ENCODE data around the gene JAM2.

JAM2 gene

DNA sequence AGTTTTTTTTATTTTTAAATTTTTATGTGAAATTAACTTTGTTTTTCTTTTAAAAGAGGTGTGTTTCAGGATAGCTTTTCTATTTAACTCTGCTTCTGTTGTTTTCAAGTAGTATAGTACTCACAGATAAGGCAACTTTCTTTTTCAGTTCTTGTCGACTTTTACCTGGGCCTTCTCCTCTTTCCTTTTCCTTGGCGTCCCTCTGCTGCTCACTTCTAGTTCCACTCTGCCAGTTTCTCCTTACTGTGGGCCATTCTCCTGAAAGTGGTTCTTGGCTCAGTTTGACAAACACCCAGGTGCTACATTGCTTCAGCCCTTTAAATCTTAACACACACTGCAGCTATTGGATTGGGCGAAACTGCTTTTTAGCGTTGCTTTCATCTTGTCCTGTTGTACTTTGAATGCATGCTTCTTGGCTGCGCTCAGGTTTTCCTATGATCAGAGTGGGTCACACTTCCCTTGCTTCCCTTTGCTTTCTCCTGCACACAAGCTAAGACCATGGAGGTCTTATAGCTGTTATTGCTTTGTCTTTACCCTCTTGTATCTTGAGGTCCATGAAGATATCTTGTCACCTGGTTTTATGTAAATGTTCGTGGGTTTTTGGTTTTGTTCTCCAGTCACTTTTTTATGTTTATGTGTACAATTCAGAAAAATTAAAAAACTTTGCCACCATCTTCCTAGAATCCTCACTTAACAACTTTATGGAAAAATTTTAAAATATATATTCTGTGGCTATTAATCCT is 117.3 kb downstream of the JAM2 start:
- in situ Hi-C loops (cut with MboI; ENCODE audit: low pct_unique_long_range_greater_than_20kb, low sequenced_read_pairs) = no loop called here
- no peak for DNase-seq

DNA sequence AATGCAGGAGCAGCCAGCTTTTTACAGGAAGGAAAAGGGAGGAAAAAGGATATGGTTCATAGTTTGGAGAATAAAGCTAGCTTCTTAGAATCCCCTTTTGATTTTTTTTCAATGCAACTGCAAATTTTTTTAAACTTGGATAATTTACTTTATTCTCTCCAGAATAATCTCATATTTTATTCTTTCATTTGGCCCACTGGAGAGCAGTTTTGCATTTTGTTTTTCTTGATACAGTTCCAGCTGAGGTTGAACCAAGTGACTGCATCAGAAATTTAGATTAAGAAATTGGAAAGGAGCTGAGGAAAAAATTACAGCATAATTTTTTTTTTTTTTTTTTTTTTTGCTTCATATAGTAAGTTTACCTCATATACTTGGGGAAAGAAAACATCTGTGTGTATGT is 118.5 kb downstream of the JAM2 start:
- in situ Hi-C loops (cut with MboI; ENCODE audit: low pct_unique_long_range_greater_than_20kb, low sequenced_read_pairs) = no loop called here
- no peak for DNase-seq

DNA sequence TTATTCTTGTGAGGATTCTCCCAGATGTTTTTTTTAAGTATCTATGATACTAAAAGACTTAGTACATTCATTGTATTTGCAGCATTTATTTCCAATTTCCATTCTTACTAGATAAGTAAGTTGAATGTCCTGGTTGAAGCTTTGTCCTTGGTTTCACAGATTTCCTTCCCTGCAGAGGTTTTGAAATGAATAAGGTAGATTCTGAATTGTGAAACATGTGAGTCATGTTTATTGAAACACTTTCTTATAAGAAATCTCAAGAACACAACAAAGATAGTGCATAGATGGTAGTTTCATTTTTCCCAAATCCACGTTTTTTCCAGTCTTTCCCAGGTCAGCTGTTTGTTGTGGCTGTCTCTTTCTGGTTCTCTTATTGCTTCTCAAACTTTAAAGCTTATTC is 120.5 kb downstream of the JAM2 start:
- in situ Hi-C loops (cut with MboI; ENCODE audit: low pct_unique_long_range_greater_than_20kb, low sequenced_read_pairs) = no loop called here
- DNase-seq = no peak

DNA sequence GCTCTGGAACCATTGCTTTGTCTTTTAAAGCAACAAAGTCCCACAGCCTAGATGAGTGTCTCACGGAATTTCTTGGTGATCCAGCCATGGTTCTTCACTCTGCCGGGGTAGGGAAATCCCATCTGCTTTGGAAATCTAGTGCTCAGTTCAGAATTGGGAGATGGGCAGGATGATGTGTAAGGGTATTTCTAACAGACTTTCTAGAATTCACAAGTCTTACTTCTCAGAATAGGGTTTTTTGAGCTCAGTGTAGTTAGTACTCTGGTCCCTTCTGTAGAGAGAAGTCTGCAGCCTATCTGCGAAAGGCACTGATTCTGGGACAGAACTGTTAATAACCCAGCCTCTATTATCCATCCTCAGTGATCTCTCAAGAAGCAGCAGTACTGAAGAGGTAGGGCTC is 121.0 kb downstream of the JAM2 start:
- no peak for DNase-seq
- in situ Hi-C loops (cut with MboI; ENCODE audit: low pct_unique_long_range_greater_than_20kb, low sequenced_read_pairs) = no loop called here

DNA sequence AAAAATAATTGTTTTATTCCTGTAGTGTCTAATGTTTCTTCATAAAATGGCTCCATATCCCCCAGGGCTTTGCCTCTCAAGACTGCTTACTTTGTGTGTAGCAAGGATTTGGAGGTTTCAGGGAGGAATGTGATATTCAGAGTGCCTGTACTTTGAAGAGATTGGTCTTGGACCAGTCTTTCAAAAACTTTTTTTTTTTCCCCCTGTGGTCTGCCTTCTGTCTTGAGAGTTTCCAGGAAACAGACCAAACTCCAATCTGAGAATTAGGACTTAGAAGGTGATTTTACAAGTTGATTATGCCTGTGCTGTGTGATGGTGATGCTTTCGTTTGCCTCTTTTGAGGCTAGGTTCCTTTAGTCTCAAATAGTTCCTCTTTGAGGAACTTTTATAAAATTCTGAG is 121.6 kb downstream of the JAM2 start:
- in situ Hi-C loops (cut with MboI; ENCODE audit: low pct_unique_long_range_greater_than_20kb, low sequenced_read_pairs) = no loop called here
- no peak for DNase-seq

DNA sequence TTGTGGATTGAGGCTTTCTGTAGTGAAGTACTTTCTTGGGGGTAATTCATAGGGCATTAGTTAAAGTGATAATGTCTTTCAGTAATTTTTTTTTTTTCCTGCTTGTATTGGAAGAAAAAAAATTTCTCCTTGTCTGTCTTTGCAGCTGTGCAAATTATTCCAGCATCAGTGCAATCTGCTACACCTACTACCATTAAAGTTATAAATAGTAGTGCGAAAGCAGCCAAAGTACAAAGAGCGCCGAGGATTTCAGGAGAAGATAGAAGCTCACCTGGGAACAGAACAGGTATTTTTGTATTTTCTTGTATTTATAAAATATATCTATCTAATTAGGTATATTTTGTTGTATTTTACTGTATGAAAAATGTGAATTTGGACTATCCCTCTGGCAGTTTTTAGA is 125.0 kb downstream of the JAM2 start:
- in situ Hi-C loops (cut with MboI; ENCODE audit: low pct_unique_long_range_greater_than_20kb, low sequenced_read_pairs) = no loop called here
- DNase-seq = no peak

Measured in KBM-7 (cell line).